Muscle of leg (tissue), 11 donors: ENCODE data around the gene ZSWIM1. TPM values are rescaled to one million over a fixed set of nuclear protein-coding genes. Genes with fewer than 3 reads are reported as not detected.
A peak's percentile ranks its signal among the peaks of the same experiment; 100 is the strongest.

Source experiments
- DNase-seq: peaks from one replicate; pipeline ENCODE4 v3.0.0; 2013
- H3K27ac ChIP-seq: one replicate; pipeline ENCODE4 v1.5.1; 2013; ENCODE audit warnings: mild to moderate bottlenecking, low read length, control low read depth
- H3K27me3 ChIP-seq: one replicate; pipeline ENCODE4 v1.6.1; 2013; ENCODE audit warnings: low read length; ENCODE audit not compliant: control insufficient read depth, insufficient read depth
- H3K36me3 ChIP-seq: one replicate; pipeline ENCODE4 v1.6.1; 2013; ENCODE audit warnings: low read length; ENCODE audit not compliant: control insufficient read depth, insufficient read depth
- H3K4me1 ChIP-seq: one replicate; pipeline ENCODE4 v1.6.1; 2013; ENCODE audit warnings: low read length; ENCODE audit not compliant: control insufficient read depth, insufficient read depth
- H3K4me3 ChIP-seq: one replicate; pipeline ENCODE4 v1.5.1; 2013; ENCODE audit warnings: low read length, control low read depth
- H3K9me3 ChIP-seq: replicated peaks from 2 replicates; pipeline ENCODE4 v1.6.1; 2013; ENCODE audit warnings: low read depth, low read length; ENCODE audit not compliant: control insufficient read depth
- WGBS: methylation state at CpG from one replicate; pipeline ENCODE4 v1.1.5; 2013; ENCODE audit warnings: missing lambda C conversion rate; ENCODE audit not compliant: insufficient coverage; 5-methylcytosine and 5-hydroxymethylcytosine counted together
- polyA plus RNA-seq, 8 donors: library from polyadenylated mRNA; unstranded; fragments of 120-200 nt; gene quantifications; one replicate each; pipeline versions ENCODE4 v1.2.1 to v1.2.3, GENCODE V29; 2013; ENCODE audit warnings: inconsistent platforms in 1 of 8, low replicate concordance in 1 of 8; ENCODE audit not compliant: insufficient read length in 8 of 8, insufficient read depth in 1 of 8
- total RNA-seq: library from RNA; stranded (reverse); fragments of 120-200 nt; gene quantifications from one replicate; pipeline ENCODE4 v1.2.4, GENCODE V29; 2013

Gene ZSWIM1
- total and polyA plus RNA-seq, 9 donors, result 5.1 to 12.3 (median 9.5) TPM

DNA sequence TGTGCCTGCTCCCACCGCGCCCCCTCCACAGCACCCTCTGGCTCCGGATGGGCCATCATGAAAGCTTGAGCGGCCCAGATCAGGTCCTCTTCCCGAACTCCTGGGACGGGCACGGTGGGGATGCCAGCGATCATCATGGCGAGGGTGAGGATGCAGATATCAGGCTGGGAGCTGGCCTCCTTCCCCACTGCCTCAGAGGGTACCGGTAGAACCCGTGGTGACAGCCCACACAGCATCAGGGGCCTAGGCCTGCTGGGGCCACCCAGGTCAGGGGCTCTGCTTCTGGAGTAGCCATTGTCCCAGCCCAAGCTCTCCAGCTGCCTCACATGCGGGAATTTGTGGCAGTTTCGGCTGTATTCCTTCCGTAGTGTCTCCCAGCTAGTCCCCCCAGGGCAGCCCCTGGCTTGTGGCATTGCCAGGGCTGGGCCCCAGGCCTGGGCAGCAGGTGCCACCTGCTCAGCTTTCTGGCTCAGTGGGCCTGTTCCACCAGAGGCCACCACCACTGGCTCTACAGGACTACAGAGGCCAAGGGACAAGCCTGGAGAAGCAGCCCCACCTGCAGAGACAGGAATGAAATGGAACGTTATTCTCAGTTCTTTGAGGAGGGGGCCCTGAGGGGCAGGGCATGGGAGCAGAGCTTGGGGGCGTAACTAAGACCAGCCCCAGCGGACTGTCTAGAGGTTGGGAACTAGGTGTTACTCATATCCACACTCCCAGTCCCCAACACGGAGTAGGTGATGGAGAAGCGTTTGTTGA lies 5.7 kb downstream of the ZSWIM1 start:
- Histone ChIP-seq H3K4me3 (no peak overlapping the region), H3K36me3 (peaks cover 49% of the 10 kb centered on the region), H3K4me1 (peaks cover 26% of the 10 kb centered on the region), H3K9me3 (no peaks in the 10 kb centered on the region), H3K27me3 (no peaks in the 10 kb centered on the region), H3K27ac (no peak overlapping the region)
- WGBS, result 90% methylated on average over 14 of the region's 19 CpGs
- DNase-seq, result no peak

DNA sequence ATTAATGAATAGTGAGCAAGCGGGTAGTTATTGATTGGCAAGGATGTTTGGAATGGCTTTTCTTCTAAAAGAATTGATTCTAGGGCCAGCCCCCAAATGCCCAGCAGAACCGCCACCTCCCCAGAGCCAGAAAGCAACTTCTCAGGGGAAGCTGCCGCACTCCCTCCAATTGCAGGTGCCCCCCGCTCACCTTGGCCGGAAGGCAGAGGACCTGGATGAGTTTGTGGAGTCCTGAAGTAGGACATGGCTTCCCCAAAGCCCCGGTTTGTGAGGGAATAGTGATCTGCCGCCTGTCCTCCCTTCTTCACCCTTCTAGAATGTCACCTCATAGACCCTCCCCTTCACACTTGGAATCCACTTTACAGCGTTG lies 6.3 kb downstream of the ZSWIM1 start, which contains the start of gene SPATA25:
Gene SPATA25, minus strand, starts transcription at position 277 of the 370 bp plus-strand sequence. Its CDS starts 32 bp downstream, at position 245.
- Histone ChIP-seq H3K9me3 (no peaks in the 10 kb centered on the region), H3K4me1 (peaks cover 31% of the 10 kb centered on the region), H3K27me3 (no peaks in the 10 kb centered on the region), H3K36me3 (peaks cover 48% of the 10 kb centered on the region), H3K4me3 (no peak within 1 kb of the TSS), H3K27ac (no peak within 1 kb of the TSS)
- DNase-seq, result no peak
- WGBS, result no CpG with 5 or more reads among the region's 8 CpGs

DNA sequence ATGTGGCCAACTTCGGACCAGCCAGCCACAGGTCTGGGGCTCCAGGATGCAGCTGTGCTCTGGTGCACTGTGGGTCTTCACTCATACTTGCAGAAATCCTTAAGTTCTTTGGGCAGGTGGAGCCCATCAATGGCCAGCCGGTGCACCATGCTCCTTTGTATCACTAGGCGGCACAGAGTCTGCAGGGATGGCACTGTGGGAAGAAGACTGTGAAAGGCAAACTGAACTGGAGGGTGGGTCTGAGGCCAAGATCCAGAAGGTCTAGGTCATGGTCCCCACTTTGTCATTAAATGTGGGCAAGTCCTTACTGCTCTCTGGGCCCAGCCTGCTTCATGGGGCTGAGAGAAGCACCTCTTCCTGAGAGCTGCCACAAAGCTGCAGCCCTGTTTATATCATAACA lies 7.7 kb downstream of the ZSWIM1 start:
- Histone ChIP-seq H3K36me3 (peaks cover 47% of the 10 kb centered on the region), H3K27ac (no peak overlapping the region), H3K9me3 (no peaks in the 10 kb centered on the region), H3K4me1 (peaks cover 31% of the 10 kb centered on the region), H3K4me3 (no peak overlapping the region), H3K27me3 (no peaks in the 10 kb centered on the region)
- 94% methylated on average over 2 of the region's 3 CpGs for WGBS
- no peak for DNase-seq

DNA sequence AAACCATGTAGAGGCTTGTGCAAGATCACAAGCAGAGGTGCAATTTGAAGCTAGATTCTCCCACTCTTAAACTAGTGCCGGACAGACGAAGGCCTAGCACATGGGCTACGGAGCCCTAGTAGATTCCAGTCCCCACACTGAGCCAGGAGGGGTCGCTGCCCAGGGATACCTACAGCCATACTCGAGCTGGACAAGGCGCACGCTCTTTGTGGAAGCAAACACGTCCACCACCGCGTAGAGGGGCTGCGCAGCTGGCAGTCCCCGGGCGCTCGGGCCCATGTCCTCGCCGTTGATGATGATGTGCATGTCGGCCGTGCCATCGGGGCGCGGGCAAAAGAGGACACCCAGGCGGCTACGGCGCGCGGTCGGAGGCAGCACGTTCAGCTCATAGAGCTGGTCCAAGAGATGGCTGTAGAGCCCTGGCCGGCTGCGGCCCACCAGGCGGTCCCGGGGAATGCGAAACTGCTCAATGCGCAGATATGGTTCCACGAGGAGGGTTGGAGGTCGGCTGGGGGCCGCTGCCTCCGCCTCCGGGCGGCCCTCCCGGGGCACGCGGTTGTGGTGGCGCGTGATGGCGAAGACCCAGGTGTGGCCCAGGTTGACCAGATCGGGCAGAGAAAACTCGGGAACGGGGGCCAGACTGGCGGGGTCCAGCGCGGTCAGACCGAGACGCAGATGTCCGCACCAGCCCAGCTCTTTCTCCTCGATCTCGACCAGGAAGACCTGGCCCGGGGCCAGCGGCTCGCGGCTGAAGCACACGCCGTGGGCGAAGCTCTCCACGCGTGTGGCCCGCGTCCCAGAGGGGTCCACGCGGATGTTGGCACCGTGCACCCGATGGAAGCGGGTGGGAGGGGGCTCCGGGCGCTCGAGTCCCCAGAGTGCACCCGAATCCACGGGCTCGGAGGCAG lies 9.3 kb downstream of the ZSWIM1 start:
- peak overlapping the region; percentile 94 for H3K27ac ChIP-seq
- peaks cover 28% of the 10 kb centered on the region for H3K4me1 ChIP-seq
- under 1% methylated on average over 79 of the region's 79 CpGs for WGBS
- DNase-seq, result peak; percentile 93
- H3K27me3 ChIP-seq, result no peaks in the 10 kb centered on the region
- H3K36me3 ChIP-seq, result peaks cover 52% of the 10 kb centered on the region
- H3K4me3 ChIP-seq, result peak overlapping the region; percentile 90
- H3K9me3 ChIP-seq, result no peaks in the 10 kb centered on the region

DNA sequence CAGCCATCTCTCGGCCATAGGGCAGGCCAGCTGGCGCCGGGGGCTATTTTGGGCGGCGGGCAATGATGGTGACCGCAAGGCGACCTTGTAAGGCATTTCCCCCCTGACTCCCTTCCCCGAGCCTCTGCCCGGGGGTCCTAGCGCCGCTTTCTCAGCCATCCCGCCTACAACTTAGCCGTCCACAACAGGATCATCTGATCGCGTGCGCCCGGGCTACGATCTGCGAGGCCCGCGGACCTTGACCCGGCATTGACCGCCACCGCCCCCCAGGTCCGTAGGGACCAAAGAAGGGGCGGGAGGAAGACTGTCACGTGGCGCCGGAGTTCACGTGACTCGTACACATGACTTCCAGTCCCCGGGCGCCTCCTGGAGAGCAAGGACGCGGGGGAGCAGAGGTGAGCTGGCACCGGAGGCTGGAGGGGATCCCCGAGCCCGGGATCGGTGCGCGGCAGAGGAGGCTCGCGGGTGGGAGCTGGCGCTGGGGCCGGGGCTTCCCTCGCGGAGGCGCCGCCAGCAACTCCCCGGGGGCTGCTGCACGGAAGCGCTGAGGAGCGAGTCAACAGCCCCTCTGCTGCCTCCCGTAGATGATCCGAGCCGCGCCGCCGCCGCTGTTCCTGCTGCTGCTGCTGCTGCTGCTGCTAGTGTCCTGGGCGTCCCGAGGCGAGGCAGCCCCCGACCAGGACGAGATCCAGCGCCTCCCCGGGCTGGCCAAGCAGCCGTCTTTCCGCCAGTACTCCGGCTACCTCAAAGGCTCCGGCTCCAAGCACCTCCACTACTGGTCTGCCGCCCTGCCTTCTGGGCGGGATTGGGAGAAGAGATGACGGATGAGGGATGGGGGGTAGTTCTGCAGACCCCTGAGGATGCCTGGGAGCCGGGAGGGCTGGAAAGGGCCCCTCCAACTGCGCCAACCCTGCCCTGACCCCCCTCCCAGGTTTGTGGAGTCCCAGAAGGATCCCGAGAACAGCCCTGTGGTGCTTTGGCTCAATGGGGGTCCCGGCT lies 10.3 kb downstream of the ZSWIM1 start, which contains the start of the genes CTSA and NEURL2:
Gene CTSA, plus strand, starts transcription at position 351 of the 999 bp plus-strand sequence. Its CDS starts 234 bp downstream, at position 585.
Gene NEURL2, minus strand, starts transcription at position 224 of the 999 bp plus-strand sequence. Its CDS starts 217 bp downstream, at position 7.
- WGBS, result under 1% methylated on average over 72 of the region's 78 CpGs
- Histone ChIP-seq H3K4me1 (peaks cover 28% of the 10 kb centered on the region), H3K9me3 (no peaks in the 10 kb centered on the region), H3K4me3 (peak within 1 kb of the TSS; percentile 90), H3K27me3 (no peaks in the 10 kb centered on the region), H3K27ac (peak within 1 kb of the TSS; percentile 94), H3K36me3 (peaks cover 59% of the 10 kb centered on the region)
- peak; percentile 97 for DNase-seq

DNA sequence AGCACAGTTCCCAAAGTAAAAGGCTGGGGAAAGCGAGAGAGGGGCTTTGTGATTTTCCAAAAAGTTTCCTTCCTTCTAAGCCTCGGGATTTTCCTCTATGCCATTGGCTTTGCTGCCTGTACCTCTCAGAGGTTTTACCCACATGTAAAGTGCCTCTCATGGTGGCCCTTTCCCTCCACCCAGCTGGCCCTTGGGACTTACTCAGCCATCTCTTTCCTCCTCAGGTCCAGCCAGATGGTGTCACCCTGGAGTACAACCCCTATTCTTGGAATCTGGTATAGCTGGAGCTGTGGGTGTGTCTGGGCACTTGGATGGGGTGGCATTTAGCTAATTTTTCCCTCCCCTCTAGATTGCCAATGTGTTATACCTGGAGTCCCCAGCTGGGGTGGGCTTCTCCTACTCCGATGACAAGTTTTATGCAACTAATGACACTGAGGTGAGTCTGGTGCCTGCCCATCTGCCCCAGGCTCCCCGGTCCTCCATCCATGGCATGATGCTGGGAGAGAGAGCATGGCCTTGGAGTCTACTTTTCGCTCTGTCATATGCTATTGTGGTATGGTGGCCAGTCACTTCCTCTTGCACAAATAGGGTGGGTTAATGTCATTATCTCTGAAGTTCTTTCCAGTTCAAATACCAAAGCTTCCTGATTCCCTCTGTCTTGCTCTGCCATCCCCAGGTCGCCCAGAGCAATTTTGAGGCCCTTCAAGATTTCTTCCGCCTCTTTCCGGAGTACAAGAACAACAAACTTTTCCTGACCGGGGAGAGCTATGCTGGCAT lies 11.2 kb downstream of the ZSWIM1 start:
- no peak for DNase-seq
- H3K36me3 ChIP-seq, result peaks cover 57% of the 10 kb centered on the region
- no peaks in the 10 kb centered on the region for H3K27me3 ChIP-seq
- WGBS, result 85% methylated on average over 4 of the region's 9 CpGs
- peak overlapping the region; percentile 90 for H3K4me3 ChIP-seq
- H3K27ac ChIP-seq, result no peak overlapping the region
- no peaks in the 10 kb centered on the region for H3K9me3 ChIP-seq
- peaks cover 23% of the 10 kb centered on the region for H3K4me1 ChIP-seq

DNA sequence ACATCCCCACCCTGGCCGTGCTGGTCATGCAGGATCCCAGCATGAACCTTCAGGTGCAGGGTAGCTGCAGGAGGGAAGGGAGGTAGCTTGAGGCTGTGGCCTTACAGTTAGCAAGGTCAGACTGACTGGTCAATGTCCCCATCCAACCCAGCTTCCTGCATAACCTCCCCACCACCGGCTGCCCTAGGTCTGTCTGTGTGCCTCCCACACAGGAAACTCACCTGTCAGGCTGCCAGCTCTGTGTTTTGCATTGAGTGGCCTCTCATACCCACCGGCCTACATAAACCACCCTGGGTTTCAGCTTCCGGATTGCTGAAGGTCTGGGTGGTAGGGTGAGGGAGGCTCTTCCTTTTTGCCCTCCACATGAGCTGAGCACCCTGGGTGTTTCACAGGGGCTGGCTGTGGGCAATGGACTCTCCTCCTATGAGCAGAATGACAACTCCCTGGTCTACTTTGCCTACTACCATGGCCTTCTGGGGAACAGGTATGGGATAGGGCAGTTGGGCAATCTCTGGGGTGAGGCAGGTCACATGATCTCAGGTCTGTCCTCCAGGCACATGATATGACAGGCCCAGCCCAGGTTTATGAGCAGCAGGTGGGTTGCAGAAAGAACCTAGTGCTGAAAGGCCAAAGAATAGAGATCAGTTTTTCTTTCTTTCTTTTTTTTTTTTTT lies 11.9 kb downstream of the ZSWIM1 start:
- Histone ChIP-seq H3K27ac (no peak overlapping the region), H3K36me3 (peaks cover 64% of the 10 kb centered on the region), H3K4me3 (no peak overlapping the region), H3K27me3 (no peaks in the 10 kb centered on the region), H3K4me1 (peaks cover 23% of the 10 kb centered on the region), H3K9me3 (no peaks in the 10 kb centered on the region)
- DNase-seq, result no peak
- no CpG with 5 or more reads among the region's 4 CpGs for WGBS

DNA sequence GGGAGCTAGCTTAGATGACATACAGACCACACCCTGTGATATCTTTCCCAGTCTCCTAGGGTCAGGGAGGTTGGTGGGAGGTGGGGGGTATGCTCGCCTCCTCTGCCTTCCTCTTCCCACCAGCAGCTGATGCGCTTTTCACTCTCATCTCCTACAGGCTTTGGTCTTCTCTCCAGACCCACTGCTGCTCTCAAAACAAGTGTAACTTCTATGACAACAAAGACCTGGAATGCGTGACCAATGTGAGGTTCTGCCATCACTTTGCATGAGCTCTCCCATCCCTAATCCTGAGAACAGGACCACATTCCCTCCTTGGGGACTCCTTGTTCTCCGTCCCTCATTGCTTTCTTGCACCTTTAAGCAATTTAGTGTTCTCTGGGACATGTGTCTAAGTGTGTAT lies 12.8 kb downstream of the ZSWIM1 start:
- H3K9me3 ChIP-seq, result no peaks in the 10 kb centered on the region
- peaks cover 64% of the 10 kb centered on the region for H3K36me3 ChIP-seq
- no peaks in the 10 kb centered on the region for H3K27me3 ChIP-seq
- H3K4me3 ChIP-seq, result no peak overlapping the region
- DNase-seq, result no peak
- 83% methylated on average over 1 of the region's 4 CpGs for WGBS
- H3K4me1 ChIP-seq, result peaks cover 18% of the 10 kb centered on the region
- H3K27ac ChIP-seq, result no peak overlapping the region
